Measurements from ENCODE around the gene TNS3. TPM values are rescaled to one million over a fixed set of nuclear protein-coding genes. Genes with fewer than 3 reads are reported as not detected.

Gene TNS3
- total and polyA plus RNA-seq, 2 donors (not counting 1 experiment from before 2014, with no cell fraction given) = 11.4 to 77.5 TPM

DNA sequence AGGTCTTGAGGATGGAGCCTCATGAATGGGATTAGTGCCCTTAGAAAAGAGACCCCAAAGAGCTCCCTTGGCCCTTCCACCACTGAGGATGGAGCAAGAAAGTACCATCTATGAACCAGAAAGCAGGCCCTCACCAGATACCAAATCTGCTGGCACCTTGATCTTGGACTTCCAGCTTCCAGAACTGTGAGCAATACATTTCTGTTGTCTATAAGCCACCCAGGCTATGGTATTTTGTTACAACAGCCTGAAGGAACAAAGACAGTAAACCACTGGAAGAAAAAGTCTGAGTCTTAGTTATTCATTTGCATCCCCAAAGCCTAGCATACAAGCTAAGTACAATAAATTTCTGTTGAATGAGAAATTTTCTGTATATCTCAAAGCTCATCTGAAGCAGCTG is 37.9 kb upstream of the TNS3 start:
- ChIA-PET CTCF (interaction anchor here (0.6 to 1.6 kb wide), 5 partner anchors 9 to 200 kb away, joined by 3 to 6 read pairs (median 5); no protein-coding TSS in a partner anchor), POLR2A (interaction anchor here (1.7 kb wide), 1 partner anchor 50 kb away, joined by 4 read pairs; no protein-coding TSS in a partner anchor)
- Histone ChIP-seq H3K27ac (ENCODE audit: low read length in 2 of 2) (no peak overlapping the region), H3K9ac (ENCODE audit: low read length) (no peak overlapping the region), H3K27me3 (replicated peaks in 1 of 4; ENCODE audit: control extremely low read depth in 1 of 4, control insufficient read depth in 3 of 4, insufficient read depth in 4 of 4, low read length in 3 of 4) (no peaks in the 10 kb centered on the region), H3K79me2 (ENCODE audit: control insufficient read depth, insufficient read depth, low read length) (no peaks in the 10 kb centered on the region), H3K4me1 (ENCODE audit: control insufficient read depth in 2 of 2, insufficient read depth in 2 of 2, low read length in 2 of 2) (peaks cover 20 to 35% of the 10 kb centered on the region in 2 donors), H3K9me3 (ENCODE audit: control extremely low read depth in 1 of 3, control insufficient read depth in 2 of 3, insufficient read depth in 1 of 3, low read length in 2 of 3) (no peaks in the 10 kb centered on the region), H4K20me1 (ENCODE audit: control insufficient read depth, insufficient read depth, low read length, poor library complexity, severe bottlenecking) (no peaks in the 10 kb centered on the region), H3K4me2 (replicated peaks; ENCODE audit: low read depth, low read length, poor library complexity, severe bottlenecking) (no peak overlapping the region), H3K4me3 (ENCODE audit: control extremely low read depth in 1 of 5, extremely low read depth in 1 of 5, insufficient read depth in 1 of 5, low read depth in 2 of 5, low read length in 4 of 5) (no peak overlapping the region), H2AFZ (ENCODE audit: insufficient read depth, low read depth, low read length, poor library complexity, severe bottlenecking) (no peak overlapping the region), H3K36me3 (replicated peaks in 1 of 2; ENCODE audit: control extremely low read depth in 1 of 2, control insufficient read depth in 1 of 2, extremely low read depth in 1 of 2, insufficient read depth in 2 of 2, low read length in 1 of 2) (no peaks in the 10 kb centered on the region)
- no peak for TF ChIP-seq EZH2 (IDR thresholded peaks at IDR 0.05; ENCODE audit: borderline replicate concordance, insufficient read depth, low read depth, low read length, poor library complexity, severe bottlenecking)
- TF ChIP-seq, protein P1, sequence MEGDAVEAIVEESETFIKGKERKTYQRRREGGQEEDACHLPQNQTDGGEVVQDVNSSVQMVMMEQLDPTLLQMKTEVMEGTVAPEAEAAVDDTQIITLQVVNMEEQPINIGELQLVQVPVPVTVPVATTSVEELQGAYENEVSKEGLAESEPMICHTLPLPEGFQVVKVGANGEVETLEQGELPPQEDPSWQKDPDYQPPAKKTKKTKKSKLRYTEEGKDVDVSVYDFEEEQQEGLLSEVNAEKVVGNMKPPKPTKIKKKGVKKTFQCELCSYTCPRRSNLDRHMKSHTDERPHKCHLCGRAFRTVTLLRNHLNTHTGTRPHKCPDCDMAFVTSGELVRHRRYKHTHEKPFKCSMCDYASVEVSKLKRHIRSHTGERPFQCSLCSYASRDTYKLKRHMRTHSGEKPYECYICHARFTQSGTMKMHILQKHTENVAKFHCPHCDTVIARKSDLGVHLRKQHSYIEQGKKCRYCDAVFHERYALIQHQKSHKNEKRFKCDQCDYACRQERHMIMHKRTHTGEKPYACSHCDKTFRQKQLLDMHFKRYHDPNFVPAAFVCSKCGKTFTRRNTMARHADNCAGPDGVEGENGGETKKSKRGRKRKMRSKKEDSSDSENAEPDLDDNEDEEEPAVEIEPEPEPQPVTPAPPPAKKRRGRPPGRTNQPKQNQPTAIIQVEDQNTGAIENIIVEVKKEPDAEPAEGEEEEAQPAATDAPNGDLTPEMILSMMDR (IDR thresholded peaks at IDR 0.05) = no peak
- H3K27me3 Mint-ChIP-seq = no peaks in the 10 kb centered on the region
- H3K27ac Mint-ChIP-seq = no peak overlapping the region
- DNase-seq = no peak
- no peak overlapping the region for H3K4me3 Mint-ChIP-seq
- no peak for ATAC-seq (ENCODE audit: low read depth)
- no peaks in the 10 kb centered on the region for H3K9me3 Mint-ChIP-seq (ENCODE audit: insufficient read depth)
- H3K4me1 Mint-ChIP-seq = peaks cover 38% of the 10 kb centered on the region
- intact Hi-C loops (cut with micrococcal nuclease) = no loop called here

DNA sequence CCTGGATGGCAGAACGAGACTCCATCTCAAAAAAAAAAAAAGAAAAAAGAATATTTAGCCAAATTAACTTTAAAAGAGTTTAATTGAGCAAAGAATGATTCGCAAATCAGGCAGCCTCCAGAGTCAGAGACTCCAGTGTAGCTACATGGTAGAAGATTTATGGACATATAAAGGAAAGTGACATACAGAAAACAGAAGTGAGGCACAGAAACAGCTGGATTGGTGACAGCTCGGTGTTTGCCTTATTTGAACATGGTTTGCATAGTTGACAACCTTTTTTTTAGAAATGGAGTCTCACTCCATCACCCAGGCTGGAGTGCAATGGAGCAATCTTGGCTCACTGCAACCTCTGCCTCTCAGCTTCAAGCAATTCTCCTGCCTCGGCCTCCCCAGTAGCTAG is 35.2 kb upstream of the TNS3 start:
- Mint-ChIP-seq H3K27me3 (no peaks in the 10 kb centered on the region), H3K27ac (no peak overlapping the region)
- POLR2A ChIA-PET = no interaction called here

More for the DNA sequence above, 35.2 kb upstream of the TNS3 start:
- 66% methylated on average over 3 of the region's 4 CpGs for WGBS (ENCODE audit: insufficient coverage)
- DNase-seq (no peak), ATAC-seq (ENCODE audit: low read depth) (no peak)
- Histone ChIP-seq H4K20me1 (ENCODE audit: control insufficient read depth, insufficient read depth, low read length, poor library complexity, severe bottlenecking) (no peaks in the 10 kb centered on the region), H3K36me3 (replicated peaks in 1 of 2; ENCODE audit: control extremely low read depth in 1 of 2, control insufficient read depth in 1 of 2, extremely low read depth in 1 of 2, insufficient read depth in 2 of 2, low read length in 1 of 2) (no peaks in the 10 kb centered on the region), H3K4me1 (ENCODE audit: control insufficient read depth in 2 of 2, insufficient read depth in 2 of 2, low read length in 2 of 2) (peaks cover 12 to 15% of the 10 kb centered on the region in 2 donors), H2AFZ (ENCODE audit: insufficient read depth, low read depth, low read length, poor library complexity, severe bottlenecking) (no peak overlapping the region), H3K9me3 (ENCODE audit: control extremely low read depth in 1 of 3, control insufficient read depth in 2 of 3, insufficient read depth in 1 of 3, low read length in 2 of 3) (no peaks in the 10 kb centered on the region), H3K79me2 (ENCODE audit: control insufficient read depth, insufficient read depth, low read length) (no peaks in the 10 kb centered on the region), H3K4me3 (ENCODE audit: control extremely low read depth in 1 of 5, extremely low read depth in 1 of 5, insufficient read depth in 1 of 5, low read depth in 2 of 5, low read length in 4 of 5) (no peak overlapping the region), H3K4me2 (replicated peaks; ENCODE audit: low read depth, low read length, poor library complexity, severe bottlenecking) (no peak overlapping the region), H3K27me3 (replicated peaks in 1 of 4; ENCODE audit: control extremely low read depth in 1 of 4, control insufficient read depth in 3 of 4, insufficient read depth in 4 of 4, low read length in 3 of 4) (no peaks in the 10 kb centered on the region), H3K9ac (ENCODE audit: low read length) (no peak overlapping the region), H3K27ac (ENCODE audit: low read length in 2 of 2) (no peak overlapping the region)
- intact Hi-C loops (cut with micrococcal nuclease) = no loop called here
- H3K9me3 Mint-ChIP-seq (ENCODE audit: insufficient read depth) = no peaks in the 10 kb centered on the region
- H3K4me3 Mint-ChIP-seq = no peak overlapping the region
- H3K4me1 Mint-ChIP-seq = peaks cover 19% of the 10 kb centered on the region
- TF ChIP-seq, protein P1 (IDR thresholded peaks at IDR 0.05) = no peak
- no peak for TF ChIP-seq EZH2 (IDR thresholded peaks at IDR 0.05; ENCODE audit: borderline replicate concordance, insufficient read depth, low read depth, low read length, poor library complexity, severe bottlenecking)
- CTCF ChIA-PET = no interaction called here

Measured in B cell (primary cell).